IMR-90 (cell line): ENCODE measurements around the gene PRLR. TPM values are rescaled to one million over a fixed set of nuclear protein-coding genes. Genes with fewer than 3 reads are reported as not detected.

ENCODE experiments used
- ATAC-seq: fragments of 200-7000 bp; cut with Tn5 transposase; 2 replicates; pipeline ENCODE4 v1.9.1; 2020; ENCODE audit warnings: low read depth, mild to moderate bottlenecking, moderate library complexity
- BruUV-seq: library from RNA; stranded (reverse); fragments of 400-500 nt; replicated peaks from 2 replicates; lab custom pipeline; 2021; lab: Mats Ljungman, UMichigan
- CTCF ChIA-PET: fragments of 300-600 bp; formaldehyde crosslinking; extraction: SDS; loops from one replicate; lab custom pipeline; 2021; ENCODE audit warnings: antibody characterized with exemption; lab: Yijun Ruan, JAX
- POLR2A ChIA-PET: fragments of 300-600 bp; sonication (Branson Sonifier 250); formaldehyde crosslinking; loops from one replicate; lab custom pipeline; 2022; ENCODE audit warnings: antibody characterized with exemption; ENCODE audit not compliant: unreplicated experiment; lab: Charles Lee
- DNase-seq: peaks from one replicate; pipeline ENCODE4 v3.0.0; 2013
- H2AFZ ChIP-seq: replicated peaks from 2 replicates; pipeline ENCODE3; 2013; ENCODE audit warnings: low read length, mild to moderate bottlenecking; ENCODE audit not compliant: poor library complexity
- H2AK5ac ChIP-seq: 2 replicates; pipeline ENCODE4 v1.6.1; 2013; ENCODE audit warnings: low read depth, low read length, inconsistent platforms
- H2AK9ac ChIP-seq: replicated peaks from 2 replicates; pipeline ENCODE3; 2013; ENCODE audit warnings: mild to moderate bottlenecking, low read depth, low read length, moderate library complexity; ENCODE audit not compliant: poor library complexity
- H2BK120ac ChIP-seq: 2 replicates; pipeline ENCODE4 v1.6.1; 2013; ENCODE audit warnings: low read depth, low read length, inconsistent platforms
- H2BK15ac ChIP-seq: 3 replicates; pipeline ENCODE4 v1.6.1; 2013; ENCODE audit warnings: low read depth, low read length, inconsistent platforms
- H2BK20ac ChIP-seq: 2 replicates; pipeline ENCODE4 v1.6.1; 2013; ENCODE audit warnings: low read depth, mild to moderate bottlenecking, inconsistent platforms, low read length, moderate library complexity
- H2BK5ac ChIP-seq: 2 replicates; pipeline ENCODE4 v1.6.1; 2013; ENCODE audit warnings: mild to moderate bottlenecking, low read depth, low read length, inconsistent platforms; ENCODE audit not compliant: poor library complexity, severe bottlenecking
- H3K14ac ChIP-seq: replicated peaks from 2 replicates; pipeline ENCODE4 v1.6.1; 2013; ENCODE audit warnings: low read depth, low read length, inconsistent platforms
- H3K18ac ChIP-seq: 2 replicates; pipeline ENCODE4 v1.6.1; 2013; ENCODE audit warnings: low read depth, low read length, control low read depth
- H3K23ac ChIP-seq: 2 replicates; pipeline ENCODE4 v1.6.1; 2013; ENCODE audit warnings: low read depth, low read length, inconsistent platforms
- H3K27ac ChIP-seq: 2 replicates; pipeline ENCODE4 v1.5.1; 2013; ENCODE audit warnings: mild to moderate bottlenecking, control low read depth, low read length; ENCODE audit not compliant: insufficient read depth
- H3K27me3 ChIP-seq: 2 replicates; pipeline ENCODE4 v1.6.1; 2013; ENCODE audit warnings: low read length; ENCODE audit not compliant: control insufficient read depth, insufficient read depth
- H3K36me3 ChIP-seq: 2 replicates; pipeline ENCODE4 v1.6.1; 2013; ENCODE audit warnings: low read length, mixed read lengths; ENCODE audit not compliant: control insufficient read depth, insufficient read depth
- H3K4ac ChIP-seq: 2 replicates; pipeline ENCODE4 v1.6.1; 2013; ENCODE audit warnings: low read depth, low read length, inconsistent platforms
- H3K4me1 ChIP-seq: 2 replicates; pipeline ENCODE4 v1.6.1; 2013; ENCODE audit warnings: low read length, mixed read lengths; ENCODE audit not compliant: control insufficient read depth, insufficient read depth
- H3K4me2 ChIP-seq: 2 replicates; pipeline ENCODE4 v1.6.1; 2013; ENCODE audit warnings: low read depth, mild to moderate bottlenecking, control low read depth, low read length, moderate library complexity
- H3K4me3 ChIP-seq: 2 replicates; pipeline ENCODE4 v1.5.1; 2013; ENCODE audit warnings: low read depth, mild to moderate bottlenecking, control low read depth, low read length, moderate library complexity; ENCODE audit not compliant: insufficient read depth
- H3K56ac ChIP-seq: 2 replicates; pipeline ENCODE4 v1.6.1; 2013; ENCODE audit warnings: low read length, inconsistent platforms; ENCODE audit not compliant: insufficient read depth; ENCODE audit errors: extremely low read depth
- H3K79me1 ChIP-seq, 2 experiments: 2 replicates each; pipeline ENCODE4 v1.6.1; 2013; ENCODE audit warnings: low read length in 2 of 2, inconsistent platforms in 1 of 2, low read depth in 1 of 2
- H3K9ac ChIP-seq: 2 replicates; pipeline ENCODE4 v1.6.1; 2013; ENCODE audit warnings: low read depth, low read length, control low read depth
- H3K9me1 ChIP-seq: 2 replicates; pipeline ENCODE4 v1.6.1; 2013; ENCODE audit warnings: low read length, inconsistent platforms; ENCODE audit not compliant: insufficient read depth
- H3K9me3 ChIP-seq: 2 replicates; pipeline ENCODE4 v1.6.1; 2013; ENCODE audit warnings: low read length; ENCODE audit not compliant: control insufficient read depth, insufficient read depth
- H4K20me1 ChIP-seq: 2 replicates; pipeline ENCODE4 v1.6.1; 2013; ENCODE audit warnings: low read length, inconsistent platforms; ENCODE audit not compliant: insufficient read depth
- H4K5ac ChIP-seq: 2 replicates; pipeline ENCODE4 v1.6.1; 2013; ENCODE audit warnings: mild to moderate bottlenecking, low read depth, low read length, control low read depth
- H4K8ac ChIP-seq, 2 experiments: 2 replicates each; pipeline ENCODE4 v1.6.1; 2013; ENCODE audit warnings: low read depth in 2 of 2, low read length in 2 of 2, control low read depth in 1 of 2, inconsistent platforms in 1 of 2
- H4K91ac ChIP-seq: 2 replicates; pipeline ENCODE4 v1.6.1; 2013; ENCODE audit warnings: low read depth, low read length, inconsistent platforms; ENCODE audit not compliant: insufficient read depth
- BHLHE40 ChIP-seq: fragments of 150-350 bp; IDR thresholded peaks from 2 replicates; pipeline ENCODE4 v1.6.1; 2016; ENCODE audit warnings: mild to moderate bottlenecking, low read depth, low read length
- CEBPB ChIP-seq: IDR thresholded peaks from 2 replicates; pipeline ENCODE4 v1.6.1; 2012; ENCODE audit warnings: low read depth, low read length, improper control_type of control experiment
- CHD1 ChIP-seq: IDR thresholded peaks from 2 replicates; pipeline ENCODE4 v1.6.1; 2012; ENCODE audit warnings: low read depth, low read length, improper control_type of control experiment
- CTCF ChIP-seq: conservative IDR thresholded peaks from 2 replicates; pipeline ENCODE4 v1.5.1; 2012; ENCODE audit warnings: mild to moderate bottlenecking, low read depth, low read length, improper control_type of control experiment
- ELK1 ChIP-seq: fragments of 150-350 bp; IDR thresholded peaks from 2 replicates; pipeline ENCODE4 v1.6.1; 2016; ENCODE audit warnings: low read depth, mild to moderate bottlenecking, low read length, moderate library complexity, borderline replicate concordance
- FOS ChIP-seq: fragments of 150-350 bp; IDR thresholded peaks from 2 replicates; pipeline ENCODE4 v1.6.1; 2016; ENCODE audit warnings: low read depth, low read length
- MAFK ChIP-seq: IDR thresholded peaks from 2 replicates; pipeline ENCODE4 v1.6.1; 2012; ENCODE audit warnings: low read depth, low read length, improper control_type of control experiment
- MAZ ChIP-seq: IDR thresholded peaks from 2 replicates; pipeline ENCODE4 v1.6.1; 2012; ENCODE audit warnings: low read depth, mild to moderate bottlenecking, low read length, improper control_type of control experiment, moderate library complexity, borderline replicate concordance
- MXI1 ChIP-seq: IDR thresholded peaks from 2 replicates; pipeline ENCODE4 v1.6.1; 2012; ENCODE audit warnings: low read depth, mild to moderate bottlenecking, low read length, moderate library complexity, borderline replicate concordance
- NFE2L2 ChIP-seq: fragments of 150-350 bp; IDR thresholded peaks from 2 replicates; pipeline ENCODE4 v1.6.1; 2016; ENCODE audit warnings: low read depth, mild to moderate bottlenecking, low read length
- POLR2A ChIP-seq: IDR thresholded peaks from 2 replicates; pipeline ENCODE4 v1.6.1; 2012; ENCODE audit warnings: mild to moderate bottlenecking, low read depth, low read length
- RAD21 ChIP-seq: IDR thresholded peaks from 2 replicates; pipeline ENCODE4 v1.6.1; 2012; ENCODE audit warnings: low read length, improper control_type of control experiment
- RCOR1 ChIP-seq: IDR thresholded peaks from 2 replicates; pipeline ENCODE4 v1.6.1; 2012; ENCODE audit warnings: mild to moderate bottlenecking, low read length, improper control_type of control experiment; ENCODE audit not compliant: insufficient replicate concordance
- RFX5 ChIP-seq: IDR thresholded peaks from 2 replicates; pipeline ENCODE4 v1.8.0; 2012; ENCODE audit warnings: low read depth, mild to moderate bottlenecking, low read length, moderate library complexity
- SMC3 ChIP-seq: fragments of 150-350 bp; IDR thresholded peaks from 2 replicates; pipeline ENCODE4 v1.6.1; 2016; ENCODE audit warnings: low read depth, mild to moderate bottlenecking, antibody characterized with exemption, low read length, moderate library complexity
- WGBS, 2 experiments: methylation state at CpG; one replicate each; pipeline versions ENCODE4 v1.1.5 to v1.1.7; 2013; ENCODE audit warnings: missing lambda C conversion rate in 2 of 2; ENCODE audit not compliant: insufficient read length in 1 of 2; ENCODE audit errors: extremely low coverage in 2 of 2; 5-methylcytosine and 5-hydroxymethylcytosine counted together
- dilution Hi-C: fragments of 300-500 bp; cut with HindIII; formaldehyde crosslinking; loops from one replicate; pipeline ENCODE4 v1.14.3; 2018; ENCODE audit warnings: low sequenced_read_pairs; ENCODE audit not compliant: unreplicated experiment
- in situ Hi-C: fragments of 300-500 bp; cut with MboI; formaldehyde crosslinking; loops from 3 replicates; pipeline ENCODE4 v1.14.3; 2019; ENCODE audit warnings: low sequenced_read_pairs, inconsistent platforms, mixed read lengths
- intact Hi-C: fragments of 100-400 bp; cut with micrococcal nuclease; formaldehyde crosslinking; loops from 2 replicates; pipeline ENCODE4 v1.10.0; 2022
- polyA plus RNA-seq, 3 experiments: library from polyadenylated mRNA; depleted of rRNA; stranded (reverse); fragments of >200 nt; gene quantifications; 2 replicates each; pipeline ENCODE4 v1.2.3, GENCODE V29; 2012; ENCODE audit warnings: low replicate concordance in 1 of 3
- total RNA-seq: library from RNA; depleted of rRNA; stranded (reverse); fragments of >200 nt; gene quantifications from 2 replicates; pipeline ENCODE4 v1.2.3, GENCODE V29; 2012
- TF ChIP-seq, protein P1 (sequence below): fragments of 150-350 bp; IDR thresholded peaks from 2 replicates; pipeline ENCODE4 v1.6.1; 2017; ENCODE audit warnings: mild to moderate bottlenecking, antibody characterized with exemption, low read length, low read depth

The PRLR gene
- total and polyA plus RNA-seq, 2 of the 4 experiments (the other 2 are of a cell fraction), result 0.24 to 0.54 TPM

- no peak overlapping the region for H3K4me2 ChIP-seq
- intact Hi-C loops (no loop called here), dilution Hi-C loops (no loop called here), in situ Hi-C loops (no loop called here)
- H3K4me3 ChIP-seq, result no peak overlapping the region
- no peak overlapping the region for H2AK9ac ChIP-seq
- no peak for TF ChIP-seq BHLHE40
- no peak for TF ChIP-seq NFE2L2
- TF ChIP-seq RCOR1, result no peak
- no peak for TF ChIP-seq SMC3
- no peak for TF ChIP-seq MAFK
- no peak for TF ChIP-seq RAD21
- TF ChIP-seq, protein P1, sequence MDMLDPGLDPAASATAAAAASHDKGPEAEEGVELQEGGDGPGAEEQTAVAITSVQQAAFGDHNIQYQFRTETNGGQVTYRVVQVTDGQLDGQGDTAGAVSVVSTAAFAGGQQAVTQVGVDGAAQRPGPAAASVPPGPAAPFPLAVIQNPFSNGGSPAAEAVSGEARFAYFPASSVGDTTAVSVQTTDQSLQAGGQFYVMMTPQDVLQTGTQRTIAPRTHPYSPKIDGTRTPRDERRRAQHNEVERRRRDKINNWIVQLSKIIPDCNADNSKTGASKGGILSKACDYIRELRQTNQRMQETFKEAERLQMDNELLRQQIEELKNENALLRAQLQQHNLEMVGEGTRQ, result no peak
- TF ChIP-seq POLR2A, result no peak
- no peak for TF ChIP-seq CHD1
- no peak for TF ChIP-seq ELK1
- no peak for TF ChIP-seq FOS
- TF ChIP-seq CTCF, result no peak
- no peak for TF ChIP-seq CEBPB
- TF ChIP-seq MAZ, result no peak
- no peak for TF ChIP-seq RFX5
- no peak for TF ChIP-seq MXI1
- no peaks in the 10 kb centered on the region for H3K36me3 ChIP-seq
- no peak for DNase-seq
- ChIA-PET CTCF (interaction anchor here (0.8 kb wide), 1 partner anchor 88 kb away, joined by 3 read pairs; no protein-coding TSS in a partner anchor), POLR2A (no interaction called here)
- peak overlapping the region; percentile 9; the same call in 1 of the 2 replicates for H3K14ac ChIP-seq
- no peak for ATAC-seq
- H3K9ac ChIP-seq, result no peak overlapping the region
- H3K27me3 ChIP-seq, result no peaks in the 10 kb centered on the region
- H4K8ac ChIP-seq, result no peak overlapping the region
- no CpG with 5 or more reads among the region's 1 CpG for WGBS, 2 experiments
- no peak overlapping the region for H3K23ac ChIP-seq
- peak overlapping the region; percentile 29 for H2BK5ac ChIP-seq
- peaks cover 4% of the 10 kb centered on the region for H3K4me1 ChIP-seq
- H2AK5ac ChIP-seq, result no peak overlapping the region
- H2BK120ac ChIP-seq, result peak overlapping the region; percentile 52; the same call in 1 of the 2 replicates
- H4K20me1 ChIP-seq, result no peaks in the 10 kb centered on the region
- no TSS peak for BruUV-seq
- 0 out of 3 replicates have a peak overlapping the region, but pooled peaks have one; percentile 68 for H2BK15ac ChIP-seq
- H3K56ac ChIP-seq, result no peak overlapping the region
- H3K18ac ChIP-seq, result no peak overlapping the region
- H3K27ac ChIP-seq, result no peak overlapping the region
- no peak overlapping the region for H3K4ac ChIP-seq
- H3K79me1 ChIP-seq, result no peaks in the 10 kb centered on the region
- no peak overlapping the region for H4K5ac ChIP-seq
- H3K9me1 ChIP-seq, result no peaks in the 10 kb centered on the region; the same call in none of the 2 replicates
- H2AFZ ChIP-seq, result no peak overlapping the region
- no peak overlapping the region for H4K91ac ChIP-seq
- peak overlapping the region; percentile 47; the same call in 1 of the 2 replicates for H2BK20ac ChIP-seq
- no peaks in the 10 kb centered on the region for H3K9me3 ChIP-seq
These were observed 181.4 kb downstream of the PRLR start for GRCh38 chr5:35048910-35049309.
